ENCODE measurements around the gene MZT2B. TPM values are rescaled to one million over a fixed set of nuclear protein-coding genes. Genes with fewer than 3 reads are reported as not detected.

The MZT2B gene
- total and polyA plus RNA-seq, 2 of the 8 experiments (the other 6 are each of a cell fraction or from before 2014, with no cell fraction given): 90.3 to 151 TPM

- TF ChIP-seq ATF2 (IDR thresholded peaks at IDR 0.05; ENCODE audit: low read length) (0 out of 2 replicates have a peak, but pooled peaks have one; percentile 36), BACH1 (IDR thresholded peaks at IDR 0.05; ENCODE audit: low read length) (no peak), HDAC2 (IDR thresholded peaks at IDR 0.05; ENCODE audit: borderline replicate concordance in 1 of 2, low read depth in 2 of 2, low read length in 2 of 2) (no peak), KDM5A (IDR thresholded peaks at IDR 0.05; ENCODE audit: low read length) (peak; percentile 96), BRCA1 (IDR thresholded peaks at IDR 0.05; ENCODE audit: low read depth, low read length) (no peak), POLR2AphosphoS5 (IDR thresholded peaks at IDR 0.05; ENCODE audit: low read depth, low read length) (peak; percentile 76), NANOG (IDR thresholded peaks at IDR 0.05; ENCODE audit: insufficient read depth, low read depth, low read length, poor library complexity, severe bottlenecking) (no peak), CTCF (IDR thresholded peaks at IDR 0.05; ENCODE audit: control extremely low read depth in 1 of 3, insufficient read depth in 1 of 3, low read depth in 1 of 3, low read length in 3 of 3) (no peak), NRF1 (IDR thresholded peaks at IDR 0.05; ENCODE audit: low read depth, low read length) (peak; percentile 40; the same call in 1 of the 2 replicates), SUZ12 (IDR thresholded peaks at IDR 0.05; ENCODE audit: low read length) (no peak), PHF8 (conservative IDR thresholded peaks at IDR 0.05; ENCODE audit: low read depth, low read length) (peak; percentile 85)
These were observed 660 bp upstream of the MZT2B start, which contains the start of gene SMPD4 (continued) for GRCh38 chr2:130181325-130181879.

Measured in H1 (cell line).